ENCODE data around the gene MSLN. TPM values are rescaled to one million over a fixed set of nuclear protein-coding genes. Genes with fewer than 3 reads are reported as not detected.
A peak's percentile ranks its signal among the peaks of the same experiment; 100 is the strongest.

Gene MSLN
- total and polyA plus RNA-seq, 9 of the 15 experiments (the other 6 are each of a cell fraction or from before 2014, with no cell fraction given) = not detected

DNA sequence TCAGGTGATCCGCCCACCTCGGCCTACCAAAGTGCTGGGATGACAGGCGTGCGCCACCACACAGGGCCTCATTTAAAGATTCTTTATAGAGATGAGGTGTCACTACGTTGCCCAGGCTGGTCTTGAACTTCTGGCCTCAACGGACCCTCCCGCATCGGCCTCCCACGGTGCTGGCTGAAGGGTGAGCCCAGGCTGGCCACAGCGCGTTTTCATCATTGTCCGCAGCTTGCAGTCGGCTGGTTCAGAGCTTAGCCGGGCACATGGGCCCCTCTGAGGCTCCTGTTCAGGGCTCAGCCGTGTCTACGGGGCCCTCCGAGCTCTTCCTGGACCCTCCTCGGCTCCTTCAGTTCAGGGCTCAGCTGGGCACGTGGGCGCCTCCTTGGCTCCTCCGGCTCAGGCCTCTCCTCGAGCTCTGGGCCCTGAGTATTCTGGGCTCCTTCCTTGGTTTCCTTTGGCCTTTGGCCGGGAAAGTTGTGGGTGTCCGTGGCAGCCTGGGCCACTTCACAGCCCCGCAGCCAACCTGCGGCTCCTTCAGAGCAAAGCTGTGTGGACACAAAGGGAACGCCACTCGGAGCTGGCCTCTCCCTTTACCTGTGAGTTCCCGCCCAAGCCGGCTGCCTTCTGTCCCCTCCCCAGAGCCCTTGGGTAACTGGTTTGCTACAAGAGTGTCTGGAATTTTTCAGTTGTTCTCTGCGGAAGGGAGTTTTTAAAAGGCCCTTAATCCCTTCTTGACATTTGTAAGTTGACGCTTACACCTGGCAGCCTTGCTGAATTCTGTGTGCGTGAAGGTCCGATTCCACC is 1.2 kb upstream of the MSLN start:
- no peaks in the 10 kb centered on the region for H3K9me3 ChIP-seq (replicated peaks; ENCODE audit: control insufficient read depth, insufficient read depth, low read depth, low read length)
- no peaks in the 10 kb centered on the region for H3K27me3 ChIP-seq (ENCODE audit: control insufficient read depth in 2 of 2, insufficient read depth in 2 of 2, low read length in 2 of 2)
- H3K4me3 ChIP-seq = no peak overlapping the region
- H3K79me2 ChIP-seq (ENCODE audit: control insufficient read depth, insufficient read depth, low read length) = no peaks in the 10 kb centered on the region
- no peak overlapping the region for H3K4me2 ChIP-seq (ENCODE audit: insufficient read depth, low read length)
- FAIRE-seq (no peak), ATAC-seq (no peak), DNase-seq (ENCODE audit: extremely low read depth in 1 of 4, low spot score in 3 of 4) (no peak)
- no peak overlapping the region for H3K27ac ChIP-seq (ENCODE audit: extremely low read depth, low read depth, low read length)
- WGBS (ENCODE audit: insufficient coverage, low coverage, missing lambda C conversion rate) = 80% methylated on average over 27 of the region's 34 CpGs
- TF ChIP-seq TCF7L2 (IDR thresholded peaks at IDR 0.05; ENCODE audit: low read depth, low read length) = no peak
- no peak for TF ChIP-seq POLR2H (tag; IDR thresholded peaks at IDR 0.05; ENCODE audit: low read depth)
- TF ChIP-seq TCFL5 (CRISPR knock-in tag; conservative IDR thresholded peaks at IDR 0.05) = no peak
- no peak for TF ChIP-seq ZNF444 (CRISPR knock-in tag; IDR thresholded peaks at IDR 0.05)
- H3K9ac ChIP-seq (ENCODE audit: insufficient read depth in 1 of 2, low read depth in 2 of 2, low read length in 2 of 2) = peak overlapping the region in 1 of 2 experiments; percentile 81; a peak in 2 of 4 replicates
- CTCF ChIA-PET (ENCODE audit: low intra/inter-chr PET ratio) = no interaction called here
- H3K36me3 ChIP-seq (ENCODE audit: control insufficient read depth, insufficient read depth, low read length) = no peaks in the 10 kb centered on the region
- peaks cover 9 to 50% of the 10 kb centered on the region in 2 experiments; a peak in 4 of 5 replicates for H3K4me1 ChIP-seq (replicated peaks in 1 of 2; ENCODE audit: control insufficient read depth in 2 of 2, insufficient read depth in 2 of 2, low read length in 2 of 2)
- BruUV-seq (replicated peaks) = no TSS peak
- in situ Hi-C loops (cut with MboI) = no loop called here
- POLR2A ChIA-PET = interaction anchor here (0.6 to 2.1 kb wide), 3 partner anchors 9 to 177 kb away, joined by 3 to 4 read pairs (median 4); no protein-coding TSS in a partner anchor
- no peak overlapping the region for H2AFZ ChIP-seq (ENCODE audit: low read depth, low read length)
- intact Hi-C loops (cut with micrococcal nuclease) = no loop called here
- no peaks in the 10 kb centered on the region for H3K9me1 ChIP-seq (ENCODE audit: control insufficient read depth, insufficient read depth, low read length)
- no peaks in the 10 kb centered on the region for H4K20me1 ChIP-seq (replicated peaks; ENCODE audit: control insufficient read depth, insufficient read depth, low read length)

DNA sequence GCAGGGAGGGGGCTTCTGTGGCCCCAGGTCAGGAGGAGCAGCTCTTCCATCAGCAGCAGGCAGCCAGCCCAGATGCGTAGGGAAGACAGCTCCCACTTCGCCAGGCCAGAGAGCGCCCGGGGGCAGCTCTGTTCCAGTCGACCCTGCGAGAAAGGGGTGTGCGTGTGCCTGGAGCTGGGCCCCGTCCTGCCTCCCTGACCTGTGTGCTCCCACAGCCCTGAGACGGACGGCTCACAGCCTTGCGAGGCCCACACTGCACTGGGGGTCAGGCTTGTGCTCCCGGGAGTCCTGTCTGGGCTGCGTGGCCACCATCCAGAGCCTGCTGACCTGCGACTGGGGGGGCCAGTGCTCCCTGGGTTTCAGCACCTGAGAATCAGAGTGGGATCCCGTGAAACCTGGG is 469 bp upstream of the MSLN start:
- no peak overlapping the region for H3K4me3 ChIP-seq
- no peak for ATAC-seq
- FAIRE-seq = no peak
- H3K79me2 ChIP-seq (ENCODE audit: control insufficient read depth, insufficient read depth, low read length) = no peaks in the 10 kb centered on the region
- no peak overlapping the region for H2AFZ ChIP-seq (ENCODE audit: low read depth, low read length)
- intact Hi-C loops (cut with micrococcal nuclease) (no loop called here), in situ Hi-C loops (cut with MboI) (no loop called here)
- H3K9ac ChIP-seq (ENCODE audit: insufficient read depth in 1 of 2, low read depth in 2 of 2, low read length in 2 of 2) = peak overlapping the region in 1 of 2 experiments; percentile 81; a peak in 2 of 4 replicates
- no TSS peak for BruUV-seq (replicated peaks)
- no peaks in the 10 kb centered on the region for H4K20me1 ChIP-seq (replicated peaks; ENCODE audit: control insufficient read depth, insufficient read depth, low read length)
- no peak overlapping the region for H3K4me2 ChIP-seq (ENCODE audit: insufficient read depth, low read length)
- H3K27ac ChIP-seq (ENCODE audit: extremely low read depth, low read depth, low read length) = no peak overlapping the region
- H3K9me1 ChIP-seq (ENCODE audit: control insufficient read depth, insufficient read depth, low read length) = no peaks in the 10 kb centered on the region
- H3K27me3 ChIP-seq (ENCODE audit: control insufficient read depth in 2 of 2, insufficient read depth in 2 of 2, low read length in 2 of 2) = no peaks in the 10 kb centered on the region
- TF ChIP-seq ZNF175 (CRISPR knock-in tag; IDR thresholded peaks at IDR 0.05; ENCODE audit: low read depth) = no peak
- 60% methylated on average over 12 of the region's 15 CpGs for WGBS (ENCODE audit: insufficient coverage, low coverage, missing lambda C conversion rate)
- POLR2A ChIA-PET = interaction anchor here (1.0 to 2.1 kb wide), 3 partner anchors 9 to 30 kb away, joined by 3 to 4 read pairs (median 4); no protein-coding TSS in a partner anchor
- H3K36me3 ChIP-seq (ENCODE audit: control insufficient read depth, insufficient read depth, low read length) = no peaks in the 10 kb centered on the region
- H3K9me3 ChIP-seq (replicated peaks; ENCODE audit: control insufficient read depth, insufficient read depth, low read depth, low read length) = no peaks in the 10 kb centered on the region
- H3K4me1 ChIP-seq (replicated peaks in 1 of 2; ENCODE audit: control insufficient read depth in 2 of 2, insufficient read depth in 2 of 2, low read length in 2 of 2) = peaks cover 2 to 57% of the 10 kb centered on the region in 2 experiments; a peak in 4 of 5 replicates
- DNase-seq (ENCODE audit: extremely low read depth in 1 of 4, low spot score in 3 of 4) = no peak
- CTCF ChIA-PET (ENCODE audit: low intra/inter-chr PET ratio) = no interaction called here
